Adrenal gland (tissue), 12 donors: ENCODE measurements around the gene CTXND2. TPM values are rescaled to one million over a fixed set of nuclear protein-coding genes. Genes with fewer than 3 reads are reported as not detected.
A peak's percentile ranks its signal among the peaks of the same experiment; 100 is the strongest.
"Not testable (repeated sequence)": the region's sequence is repeated elsewhere in the genome, so short reads cannot be mapped to it uniquely, and the experiment has no call there.

ENCODE experiments used
- DNase-seq, 7 donors: peaks; one replicate each; pipeline ENCODE4 v3.0.0-alpha.2; 2019 to 2020
- H3K27ac ChIP-seq, 5 donors: fragments of 200-600 bp; sonication (generic) in 4 of 5; 1 replicate in 3 of 5; 2 replicates in 2 of 5; pipeline versions ENCODE4 v1.5.1 to v1.8.0; 2016 to 2020; ENCODE audit warnings: mild to moderate bottlenecking in 1 of 5
- H3K27me3 ChIP-seq: fragments of 200-600 bp; 2 replicates; pipeline ENCODE4 v1.8.0; 2021
- H3K36me3 ChIP-seq, 2 donors: fragments of 200-600 bp; replicated peaks in 1 of 2; 1 replicate in 1 of 2; 2 replicates in 1 of 2; pipeline versions ENCODE4 v1.5.1 to v1.8.0; 2018 to 2022
- H3K4me1 ChIP-seq, 2 donors: fragments of 200-600 bp; replicated peaks in 1 of 2; 1 replicate in 1 of 2; 2 replicates in 1 of 2; pipeline versions ENCODE4 v1.5.1 to v1.8.0; 2018 to 2021
- H3K4me3 ChIP-seq, 4 donors: fragments of 200-600 bp; sonication (generic) in 3 of 4; one replicate each; pipeline ENCODE4 v1.5.1; 2016 to 2018
- H3K9me3 ChIP-seq, 3 donors: fragments of 200-600 bp; sonication (generic) in 1 of 3; replicated peaks in 1 of 3; 1 replicate in 2 of 3; 2 replicates in 1 of 3; pipeline versions ENCODE4 v1.5.1 to v1.8.0; 2016 to 2021
- POLR2A ChIP-seq, 2 donors: fragments of 450-650 bp; IDR thresholded peaks; one replicate each; pipeline ENCODE4 v1.6.1; 2017; ENCODE audit warnings: antibody characterized with exemption in 2 of 2, mild to moderate bottlenecking in 2 of 2, moderate library complexity in 1 of 2
- WGBS, 4 donors: extraction: QIAGEN DNeasy Blood & Tissue Kit in 2 of 4; methylation state at CpG; one replicate each; pipeline versions ENCODE4 v1.1.5 to v1.1.7; 2013 to 2017; 5-methylcytosine and 5-hydroxymethylcytosine counted together
- intact Hi-C, 2 donors: fragments of 100-400 bp; cut with DNase I; formaldehyde crosslinking; loops; one replicate each; pipeline versions ENCODE4 v1.14.1 to v1.15.0; 2022 to 2023
- polyA plus RNA-seq, 3 donors: library from polyadenylated mRNA; stranded (reverse); fragments of 200-250 nt in 2 of 3; fragments of 350-450 nt in 1 of 3; fragmentation: Illumina TruSeq in 1 of 3; extraction: RNeasy Lipid Tissue Mini Kit (QIAGEN cat#74804) in 1 of 3; gene quantifications; one replicate each; pipeline ENCODE4 v1.2.3, GENCODE V29; 2013 to 2014
- total RNA-seq, 9 donors: library from RNA; depleted of rRNA in 4 of 9; stranded (reverse); fragments of >200 nt in 4 of 9; fragments of 120-200 nt in 1 of 9; fragmentation: NEBNext Ultra II Directional in 1 of 9; extraction: Animal tissue kit (Norgen Biotek cat#: 25700) in 1 of 9; gene quantifications; one replicate each; pipeline versions ENCODE4 v1.1.0 to v1.2.4, GENCODE V29; 2013 to 2023
- TF ChIP-seq, protein P1 (sequence below), 6 experiments: fragments of 450-650 bp in 4 of 6; fragments of 200-600 bp in 2 of 6; sonication (generic) in 1 of 6; IDR thresholded peaks; 1 replicate in 5 of 6; 2 replicates in 1 of 6; pipeline versions ENCODE4 v1.5.1 to v1.8.0; 2016 to 2021; ENCODE audit warnings: antibody characterized with exemption in 6 of 6, mild to moderate bottlenecking in 2 of 6, moderate library complexity in 1 of 6
- donor health status: healthy with polysubstance abuse.
- donor health status: Bipolar disorder and iron deficiency.
- donor health status: DM: yes; HTN: yes; CAD: no.
- donor health status: DM: no; HTN: no; CAD: no.
- donor health status: DM: no; HTN: no; CAD: no.
- donor health status: DM: yes; HTN: yes; CAD: no.

The CTXND2 gene
- total and polyA plus RNA-seq, 12 donors, result not detected

DNA sequence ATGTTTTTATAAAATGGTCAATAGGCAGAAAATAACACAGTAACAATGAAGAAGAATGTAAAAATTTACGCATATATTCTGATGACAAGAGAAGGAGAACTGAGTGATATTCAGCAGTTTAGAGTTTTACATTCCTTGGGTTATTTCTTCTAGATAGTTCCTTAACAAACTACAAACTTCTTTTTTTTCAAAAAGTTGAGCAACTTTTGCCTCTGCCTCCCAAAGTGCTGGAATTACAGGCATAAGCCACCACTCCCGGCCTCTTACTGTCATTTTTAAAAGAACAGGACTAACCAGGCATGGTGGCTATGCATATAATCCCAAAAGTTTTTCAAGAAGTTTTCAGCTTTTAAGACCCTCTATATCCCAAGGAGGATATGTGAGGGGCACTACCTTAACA lies 43.5 kb upstream of the CTXND2 start:
- intact Hi-C loops, result no loop called here

DNA sequence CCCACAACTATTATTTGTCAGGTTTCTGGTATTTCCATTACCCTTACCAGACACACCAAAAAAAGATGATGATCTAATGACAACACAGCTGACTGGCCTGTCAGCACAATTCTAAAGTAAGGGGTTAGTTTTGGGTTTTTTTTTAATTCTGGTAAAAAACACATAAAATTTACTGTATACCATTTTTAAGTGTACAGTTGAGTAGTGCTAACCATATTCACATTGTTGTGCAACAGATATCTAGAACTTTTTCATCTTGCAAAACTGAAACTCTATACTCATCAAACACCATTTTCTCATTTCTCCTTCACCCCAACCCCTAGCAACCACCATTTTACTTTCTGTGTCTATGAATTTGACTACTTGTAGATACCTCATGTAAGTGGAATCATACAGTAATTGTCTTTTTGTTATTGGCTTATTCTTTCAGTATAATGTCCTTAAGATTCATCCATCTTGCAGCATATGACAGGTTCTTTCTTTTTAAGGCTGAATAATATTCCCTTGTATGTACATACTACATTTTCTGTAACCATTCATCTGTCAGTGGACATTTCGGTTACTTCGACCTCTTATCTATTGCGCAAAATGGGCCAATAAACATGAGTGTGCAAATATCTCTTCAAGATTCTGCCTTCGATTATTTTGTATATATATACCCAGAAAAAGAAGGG lies 40.3 kb upstream of the CTXND2 start:
- TF ChIP-seq, protein P1, sequence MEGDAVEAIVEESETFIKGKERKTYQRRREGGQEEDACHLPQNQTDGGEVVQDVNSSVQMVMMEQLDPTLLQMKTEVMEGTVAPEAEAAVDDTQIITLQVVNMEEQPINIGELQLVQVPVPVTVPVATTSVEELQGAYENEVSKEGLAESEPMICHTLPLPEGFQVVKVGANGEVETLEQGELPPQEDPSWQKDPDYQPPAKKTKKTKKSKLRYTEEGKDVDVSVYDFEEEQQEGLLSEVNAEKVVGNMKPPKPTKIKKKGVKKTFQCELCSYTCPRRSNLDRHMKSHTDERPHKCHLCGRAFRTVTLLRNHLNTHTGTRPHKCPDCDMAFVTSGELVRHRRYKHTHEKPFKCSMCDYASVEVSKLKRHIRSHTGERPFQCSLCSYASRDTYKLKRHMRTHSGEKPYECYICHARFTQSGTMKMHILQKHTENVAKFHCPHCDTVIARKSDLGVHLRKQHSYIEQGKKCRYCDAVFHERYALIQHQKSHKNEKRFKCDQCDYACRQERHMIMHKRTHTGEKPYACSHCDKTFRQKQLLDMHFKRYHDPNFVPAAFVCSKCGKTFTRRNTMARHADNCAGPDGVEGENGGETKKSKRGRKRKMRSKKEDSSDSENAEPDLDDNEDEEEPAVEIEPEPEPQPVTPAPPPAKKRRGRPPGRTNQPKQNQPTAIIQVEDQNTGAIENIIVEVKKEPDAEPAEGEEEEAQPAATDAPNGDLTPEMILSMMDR (IDR thresholded peaks at IDR 0.05), result no peak
- no peak for TF ChIP-seq POLR2A (IDR thresholded peaks at IDR 0.05)

More for the DNA sequence above, 43.5 kb upstream of the CTXND2 start:
- H3K4me3 ChIP-seq, result no peak overlapping the region
- H3K27ac ChIP-seq, result peak overlapping the region in 1 of 5 donors; percentile 47
- peaks cover 0 to 19% of the 10 kb centered on the region in 2 donors for H3K4me1 ChIP-seq
- H3K9me3 ChIP-seq, result no peaks in the 10 kb centered on the region
- H3K27me3 ChIP-seq, result no peaks in the 10 kb centered on the region
- 77 to 85% (median 83%) methylated on average over 2 of the region's 2 CpGs for WGBS, 4 donors
- no peak for TF ChIP-seq POLR2A (IDR thresholded peaks at IDR 0.05)
- TF ChIP-seq, protein P1 (IDR thresholded peaks at IDR 0.05), result no peak
- H3K36me3 ChIP-seq, result peaks cover 0 to 18% of the 10 kb centered on the region in 2 donors
- DNase-seq, result no peak

DNA sequence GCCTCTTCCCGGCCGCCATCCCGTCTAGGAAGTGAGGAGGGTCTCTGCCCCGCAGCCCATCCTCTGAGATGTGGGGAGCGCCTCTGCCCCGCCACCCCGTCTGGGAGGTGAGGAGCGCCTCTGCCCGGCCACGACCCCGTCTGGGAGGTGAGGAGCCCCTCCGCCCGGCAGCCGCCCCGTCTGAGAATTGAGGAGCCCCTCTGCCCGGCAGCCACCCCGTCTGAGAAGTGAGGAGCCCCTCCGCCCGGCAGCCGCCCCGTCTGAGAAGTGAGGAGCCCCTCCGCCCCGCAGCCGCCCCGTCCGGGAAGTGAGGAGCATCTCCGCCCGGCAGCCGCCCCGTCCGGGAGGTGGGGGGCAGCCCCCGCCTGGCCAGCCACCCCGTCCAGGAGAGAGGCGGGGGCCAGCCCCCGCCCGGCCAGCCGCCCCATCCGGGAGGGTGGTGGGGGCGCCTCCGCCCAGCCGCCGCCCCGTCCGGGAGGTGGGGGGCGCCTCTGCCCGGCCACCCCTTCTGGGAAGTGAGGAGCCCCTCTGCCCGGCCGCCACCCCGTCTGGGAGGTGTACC lies 36.1 kb upstream of the CTXND2 start:
- H3K9me3 ChIP-seq, H3K27me3 ChIP-seq, intact Hi-C loops, H3K4me1 ChIP-seq, H3K4me3 ChIP-seq, DNase-seq, H3K27ac ChIP-seq: not testable (repeated sequence)
- peaks cover 0 to 27% of the 10 kb centered on the region in 2 donors for H3K36me3 ChIP-seq
- WGBS, 4 donors, result 93 to 98% (median 97%) methylated on average over 3 to 47 of the region's 49 CpGs

More for the DNA sequence above, 40.3 kb upstream of the CTXND2 start:
- H3K9me3 ChIP-seq, result no peaks in the 10 kb centered on the region
- WGBS, 4 donors, result 95 to 97% (median 96%) methylated on average over 4 of the region's 4 CpGs
- no peak overlapping the region for H3K27ac ChIP-seq
- no peak overlapping the region for H3K4me3 ChIP-seq
- no peak for DNase-seq
- no peaks in the 10 kb centered on the region for H3K27me3 ChIP-seq
- intact Hi-C loops, result no loop called here
- H3K4me1 ChIP-seq, result peaks cover 0 to 17% of the 10 kb centered on the region in 2 donors
- H3K36me3 ChIP-seq, result peaks cover 0 to 6% of the 10 kb centered on the region in 2 donors

DNA sequence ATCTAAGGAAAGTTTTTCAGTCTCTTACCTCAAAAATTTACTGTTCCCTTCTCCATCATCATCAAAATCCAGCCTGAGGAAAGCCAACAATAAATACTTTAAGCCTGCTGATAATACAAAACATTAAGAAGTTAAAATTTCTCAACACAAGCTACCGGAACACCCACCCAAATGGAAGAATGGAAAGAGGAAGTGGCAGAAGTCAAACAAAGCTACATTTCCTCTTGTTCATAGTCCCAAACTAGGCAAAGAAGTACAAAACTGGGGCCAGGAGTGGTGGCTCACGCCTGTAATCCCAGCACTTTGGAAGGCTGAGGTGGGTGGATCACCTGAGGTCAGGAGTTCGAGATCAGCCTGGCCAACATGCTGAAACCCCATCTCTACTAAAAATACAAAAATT lies 34.2 kb upstream of the CTXND2 start:
- H3K4me3 ChIP-seq, H3K27me3 ChIP-seq, H3K9me3 ChIP-seq, intact Hi-C loops, DNase-seq: not testable (repeated sequence)
- Histone ChIP-seq H3K36me3 (peaks cover 0 to 44% of the 10 kb centered on the region in 2 donors), H3K27ac (peak overlapping the region in 2 of 5 donors; percentile 29 to 31), H3K4me1 (peaks cover 0 to 12% of the 10 kb centered on the region in 2 donors)
- 78 to 88% (median 81%) methylated on average over 3 of the region's 3 CpGs for WGBS, 4 donors

DNA sequence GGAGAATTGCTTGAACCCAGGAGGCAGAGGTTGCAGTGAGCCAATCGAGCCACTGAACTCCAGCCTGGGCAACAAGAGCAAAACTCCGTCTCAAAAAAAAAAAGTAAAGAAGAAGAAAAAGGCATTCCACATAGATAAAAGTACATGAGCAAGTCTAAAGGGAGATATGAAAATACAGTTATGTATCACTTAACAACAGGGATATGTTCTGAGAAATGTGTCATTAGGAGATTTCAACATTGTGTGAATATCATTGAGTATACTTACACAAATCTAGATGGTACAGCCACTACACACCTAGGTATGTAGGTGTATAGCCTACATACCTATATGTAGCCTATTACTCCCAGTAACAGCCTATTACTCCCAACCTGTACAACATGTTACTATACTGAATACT lies 23.2 kb upstream of the CTXND2 start:
- no peak overlapping the region for H3K4me3 ChIP-seq
- DNase-seq, result no peak
- H3K9me3 ChIP-seq, result no peaks in the 10 kb centered on the region
- peaks cover 0 to 20% of the 10 kb centered on the region in 2 donors for H3K4me1 ChIP-seq
- WGBS, 4 donors, result 88 to 97% (median 91%) methylated on average over 2 of the region's 2 CpGs
- H3K36me3 ChIP-seq, result no peaks in the 10 kb centered on the region
- intact Hi-C loops, result no loop called here
- no peak overlapping the region for H3K27ac ChIP-seq
- no peaks in the 10 kb centered on the region for H3K27me3 ChIP-seq
- TF ChIP-seq POLR2A (IDR thresholded peaks at IDR 0.05), result no peak
- TF ChIP-seq, protein P1 (IDR thresholded peaks at IDR 0.05), result no peak

DNA sequence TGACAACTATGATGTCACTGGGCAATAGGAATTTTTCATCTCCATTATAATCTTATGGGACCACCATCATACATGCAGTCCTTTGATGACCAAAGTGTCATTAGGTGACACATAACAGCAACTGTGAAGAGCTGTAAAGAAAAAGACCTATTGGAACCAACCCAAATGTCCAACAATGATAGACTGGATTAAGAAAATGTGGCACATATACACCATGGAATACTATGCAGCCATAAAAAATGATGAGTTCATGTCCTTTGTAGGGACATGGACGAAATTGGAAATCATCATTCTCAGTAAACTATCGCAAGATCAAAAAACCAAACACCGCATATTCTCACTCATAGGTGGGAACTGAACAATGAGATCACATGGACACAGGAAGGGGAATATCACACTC lies 22.7 kb upstream of the CTXND2 start:
- H3K4me1 ChIP-seq, result peaks cover 0 to 17% of the 10 kb centered on the region in 2 donors
- H3K36me3 ChIP-seq, intact Hi-C loops, H3K27ac ChIP-seq, H3K27me3 ChIP-seq, H3K9me3 ChIP-seq, DNase-seq, H3K4me3 ChIP-seq: not testable (repeated sequence)
- whole genome bisulfite sequencing, 4 donors, result 81 to 88% (median 84%) methylated on average over 1 to 3 of the region's 3 CpGs
